Naive thymus-derived CD4-positive, alpha-beta T cell (primary cell): ENCODE measurements around the gene ADAMTSL1. TPM values are rescaled to one million over a fixed set of nuclear protein-coding genes. Genes with fewer than 3 reads are reported as not detected.

Experiments used
- ATAC-seq: fragments of 150-1000 bp; cut with Tn5 transposase; 2 replicates; pipeline ENCODE4 v1.10.0; 2021; ENCODE audit warnings: mild to moderate bottlenecking, moderate library complexity
- CTCF ChIA-PET: fragments of 350-600 bp; sonication (Branson Sonifier 250); formaldehyde crosslinking; loops from one replicate; lab custom pipeline; 2021; ENCODE audit warnings: antibody characterized with exemption; lab: Charles Lee
- POLR2A ChIA-PET: fragments of 350-600 bp; sonication (Branson Sonifier 250); formaldehyde crosslinking; loops from one replicate; lab custom pipeline; 2021; ENCODE audit warnings: antibody characterized with exemption, inconsistent platforms; lab: Charles Lee
- DNase-seq, 9 donors: peaks; one replicate each; pipeline versions ENCODE4 v3.0.0 to v3.0.0-alpha.2; 2020 to 2022; ENCODE audit warnings: mixed read lengths in 1 of 9
- H3K27ac ChIP-seq: one replicate; pipeline ENCODE4 v1.7.0; 2013; ENCODE audit warnings: mild to moderate bottlenecking, low read depth, low read length, moderate library complexity
- H3K27me3 ChIP-seq, 2 donors: one replicate each; pipeline ENCODE4 v1.7.0; 2013; ENCODE audit warnings: low read length in 2 of 2, mild to moderate bottlenecking in 2 of 2, moderate library complexity in 2 of 2; ENCODE audit not compliant: control insufficient read depth in 2 of 2, insufficient read depth in 2 of 2
- H3K36me3 ChIP-seq, 3 experiments: 1 replicate in 2 of 3; 2 replicates in 1 of 3; pipeline ENCODE4 v1.7.0; 2013; ENCODE audit warnings: low read length in 3 of 3, mild to moderate bottlenecking in 3 of 3, moderate library complexity in 1 of 3; ENCODE audit not compliant: insufficient read depth in 3 of 3, control insufficient read depth in 2 of 3
- H3K4me1 ChIP-seq, 2 donors: one replicate each; pipeline ENCODE4 v1.7.0; 2013; ENCODE audit warnings: low read length in 2 of 2, mild to moderate bottlenecking in 2 of 2, moderate library complexity in 1 of 2; ENCODE audit not compliant: control insufficient read depth in 2 of 2, insufficient read depth in 2 of 2
- H3K4me3 ChIP-seq: 2 replicates; pipeline ENCODE4 v1.7.0; 2013; ENCODE audit warnings: mild to moderate bottlenecking, low read length
- H3K9me3 ChIP-seq, 3 experiments: 1 replicate in 2 of 3; 2 replicates in 1 of 3; pipeline ENCODE4 v1.7.0; 2013; ENCODE audit warnings: low read length in 3 of 3; ENCODE audit not compliant: control insufficient read depth in 2 of 3
- H3K27ac Mint-ChIP-seq, 9 donors: one replicate each; pipeline ENCODE4 v1.8.0; 2020 to 2022; ENCODE audit warnings: mixed read lengths in 9 of 9, mild to moderate bottlenecking in 8 of 9, moderate library complexity in 5 of 9, inconsistent platforms in 2 of 9
- H3K27me3 Mint-ChIP-seq, 5 donors: one replicate each; pipeline ENCODE4 v1.8.0; 2021 to 2022; ENCODE audit warnings: mixed read lengths in 5 of 5, mild to moderate bottlenecking in 1 of 5
- H3K36me3 Mint-ChIP-seq, 5 donors: one replicate each; pipeline ENCODE4 v1.8.0; 2020 to 2022; ENCODE audit warnings: mixed read lengths in 5 of 5, mild to moderate bottlenecking in 3 of 5, inconsistent platforms in 1 of 5
- H3K4me1 Mint-ChIP-seq, 7 donors: one replicate each; pipeline ENCODE4 v1.8.0; 2020 to 2022; ENCODE audit warnings: mixed read lengths in 7 of 7, mild to moderate bottlenecking in 3 of 7, inconsistent platforms in 1 of 7
- H3K4me3 Mint-ChIP-seq, 10 donors: one replicate each; pipeline ENCODE4 v1.8.0; 2020 to 2022; ENCODE audit warnings: mild to moderate bottlenecking in 10 of 10, mixed read lengths in 10 of 10, moderate library complexity in 6 of 10, inconsistent platforms in 2 of 10
- H3K9me3 Mint-ChIP-seq, 11 donors: one replicate each; pipeline ENCODE4 v1.8.0; 2020 to 2022; ENCODE audit warnings: mixed read lengths in 11 of 11, mild to moderate bottlenecking in 4 of 11, inconsistent platforms in 1 of 11, moderate library complexity in 1 of 11
- intact Hi-C, 2 donors: fragments of 100-400 bp; cut with micrococcal nuclease; formaldehyde crosslinking; loops; one replicate each; pipeline ENCODE4 v1.15.1; 2023
- polyA plus RNA-seq, 2 donors: library from polyadenylated mRNA; unstranded; fragments of 300-500 nt; fragmentation: Illumina TruSeq; gene quantifications; one replicate each; pipeline ENCODE4 v1.2.3, GENCODE V29; 2021
- total RNA-seq, 6 experiments: library from RNA in 5 of 6; stranded (reverse) in 5 of 6; gene quantifications; 1 replicate in 5 of 6; 2 replicates in 1 of 6; pipeline ENCODE4 v1.2.3 and lab custom pipeline; 2021 to 2026

The ADAMTSL1 gene
- total and polyA plus RNA-seq, 7 experiments from 2014 or later: not detected

GRCh38 chr9:18721995-18722310 lies 248.0 kb downstream of the ADAMTSL1 start:
- Histone ChIP-seq H3K4me1 (no peaks in the 10 kb centered on the region), H3K4me3 (no peak overlapping the region), H3K36me3 (no peaks in the 10 kb centered on the region), H3K27me3 (no peaks in the 10 kb centered on the region), H3K27ac (no peak overlapping the region), H3K9me3 (no peaks in the 10 kb centered on the region)
- POLR2A ChIA-PET: no interaction called here
- Mint-ChIP-seq H3K27ac (no peak overlapping the region), H3K36me3 (no peaks in the 10 kb centered on the region), H3K4me3 (no peak overlapping the region), H3K27me3 (no peaks in the 10 kb centered on the region), H3K4me1 (no peaks in the 10 kb centered on the region), H3K9me3 (peaks cover 0 to 4% (median 0%) of the 10 kb centered on the region in 11 donors)
- no peak for ATAC-seq
- no peak for DNase-seq
- CTCF ChIA-PET: no interaction called here
- intact Hi-C loops: no loop called here

GRCh38 chr9:18722882-18723281 lies 248.9 kb downstream of the ADAMTSL1 start:
- no peaks in the 10 kb centered on the region for H3K9me3 ChIP-seq
- Mint-ChIP-seq H3K4me1 (no peaks in the 10 kb centered on the region), H3K36me3 (no peaks in the 10 kb centered on the region), H3K27me3 (no peaks in the 10 kb centered on the region), H3K4me3 (no peak overlapping the region), H3K9me3 (peaks cover 0 to 7% (median 0%) of the 10 kb centered on the region in 11 donors), H3K27ac (no peak overlapping the region)
- H3K4me1 ChIP-seq: no peaks in the 10 kb centered on the region
- no peaks in the 10 kb centered on the region for H3K36me3 ChIP-seq
- H3K27me3 ChIP-seq: no peaks in the 10 kb centered on the region
- POLR2A ChIA-PET: no interaction called here
- intact Hi-C loops: no loop called here
- DNase-seq: no peak
- H3K27ac ChIP-seq: no peak overlapping the region
- ATAC-seq: no peak
- H3K4me3 ChIP-seq: no peak overlapping the region
- CTCF ChIA-PET: no interaction called here

GRCh38 chr9:18723366-18723765 lies 249.4 kb downstream of the ADAMTSL1 start:
- H3K9me3 Mint-ChIP-seq: peaks cover 0 to 7% (median 0%) of the 10 kb centered on the region in 11 donors
- DNase-seq (no peak), ATAC-seq (no peak)
- no peaks in the 10 kb centered on the region for H3K36me3 Mint-ChIP-seq
- CTCF ChIA-PET: no interaction called here
- POLR2A ChIA-PET: no interaction called here
- no peak overlapping the region for H3K27ac Mint-ChIP-seq
- Histone ChIP-seq H3K4me3 (no peak overlapping the region), H3K36me3 (no peaks in the 10 kb centered on the region), H3K4me1 (no peaks in the 10 kb centered on the region), H3K27ac (no peak overlapping the region), H3K27me3 (no peaks in the 10 kb centered on the region), H3K9me3 (no peaks in the 10 kb centered on the region)
- H3K4me1 Mint-ChIP-seq: no peaks in the 10 kb centered on the region
- no peak overlapping the region for H3K4me3 Mint-ChIP-seq
- peaks cover 0 to 4% (median 0%) of the 10 kb centered on the region in 5 donors for H3K27me3 Mint-ChIP-seq
- intact Hi-C loops: no loop called here

GRCh38 chr9:18726546-18726945 lies 252.6 kb downstream of the ADAMTSL1 start:
- Histone ChIP-seq H3K4me1 (no peaks in the 10 kb centered on the region), H3K27me3 (no peaks in the 10 kb centered on the region), H3K4me3 (no peak overlapping the region), H3K27ac (no peak overlapping the region), H3K36me3 (no peaks in the 10 kb centered on the region), H3K9me3 (no peaks in the 10 kb centered on the region)
- POLR2A ChIA-PET: no interaction called here
- H3K4me3 Mint-ChIP-seq: no peak overlapping the region
- DNase-seq: no peak
- no peak overlapping the region for H3K27ac Mint-ChIP-seq
- no peak for ATAC-seq
- H3K36me3 Mint-ChIP-seq: no peaks in the 10 kb centered on the region
- peaks cover 0 to 12% (median 0%) of the 10 kb centered on the region in 5 donors for H3K27me3 Mint-ChIP-seq
- H3K4me1 Mint-ChIP-seq: no peaks in the 10 kb centered on the region
- CTCF ChIA-PET: no interaction called here
- H3K9me3 Mint-ChIP-seq: peaks cover 0 to 7% (median 0%) of the 10 kb centered on the region in 11 donors
- intact Hi-C loops: no loop called here

GRCh38 chr9:18727904-18728303 lies 254.0 kb downstream of the ADAMTSL1 start:
- Histone ChIP-seq H3K9me3 (no peaks in the 10 kb centered on the region), H3K27ac (no peak overlapping the region), H3K27me3 (no peaks in the 10 kb centered on the region), H3K4me3 (no peak overlapping the region), H3K36me3 (no peaks in the 10 kb centered on the region), H3K4me1 (no peaks in the 10 kb centered on the region)
- DNase-seq (no peak), ATAC-seq (no peak)
- H3K27me3 Mint-ChIP-seq: peaks cover 0 to 12% (median 0%) of the 10 kb centered on the region in 5 donors
- POLR2A ChIA-PET: no interaction called here
- CTCF ChIA-PET: no interaction called here
- H3K27ac Mint-ChIP-seq: no peak overlapping the region
- no peaks in the 10 kb centered on the region for H3K36me3 Mint-ChIP-seq
- no peaks in the 10 kb centered on the region for H3K4me1 Mint-ChIP-seq
- intact Hi-C loops: no loop called here
- no peak overlapping the region for H3K4me3 Mint-ChIP-seq
- H3K9me3 Mint-ChIP-seq: peaks cover 0 to 4% (median 0%) of the 10 kb centered on the region in 11 donors

GRCh38 chr9:18728642-18729041 lies 254.7 kb downstream of the ADAMTSL1 start:
- H3K9me3 ChIP-seq: no peaks in the 10 kb centered on the region
- no peak overlapping the region for H3K4me3 ChIP-seq
- peaks cover 0 to 12% (median 0%) of the 10 kb centered on the region in 5 donors for H3K27me3 Mint-ChIP-seq
- no peaks in the 10 kb centered on the region for H3K27me3 ChIP-seq
- POLR2A ChIA-PET: no interaction called here
- ATAC-seq (no peak), DNase-seq (no peak)
- intact Hi-C loops: no loop called here
- no peak overlapping the region for H3K27ac ChIP-seq
- H3K4me1 Mint-ChIP-seq: no peaks in the 10 kb centered on the region
- CTCF ChIA-PET: interaction anchor here (0.6 kb wide), 1 partner anchor 1124 kb away, joined by 3 read pairs; no protein-coding TSS in a partner anchor
- H3K27ac Mint-ChIP-seq: no peak overlapping the region
- H3K9me3 Mint-ChIP-seq: peaks cover 0 to 4% (median 0%) of the 10 kb centered on the region in 11 donors
- H3K36me3 ChIP-seq: no peaks in the 10 kb centered on the region
- no peaks in the 10 kb centered on the region for H3K36me3 Mint-ChIP-seq
- no peak overlapping the region for H3K4me3 Mint-ChIP-seq
- H3K4me1 ChIP-seq: no peaks in the 10 kb centered on the region

- no peak overlapping the region for H3K4me3 Mint-ChIP-seq
- DNase-seq (no peak), ATAC-seq (no peak)
- H3K27me3 Mint-ChIP-seq: peaks cover 0 to 12% (median 0%) of the 10 kb centered on the region in 5 donors
- peaks cover 0 to 4% (median 0%) of the 10 kb centered on the region in 11 donors for H3K9me3 Mint-ChIP-seq
- Histone ChIP-seq H3K36me3 (no peaks in the 10 kb centered on the region), H3K9me3 (no peaks in the 10 kb centered on the region), H3K27me3 (no peaks in the 10 kb centered on the region), H3K4me3 (no peak overlapping the region), H3K4me1 (no peaks in the 10 kb centered on the region), H3K27ac (no peak overlapping the region)
- POLR2A ChIA-PET: no interaction called here
- no peak overlapping the region for H3K27ac Mint-ChIP-seq
- H3K36me3 Mint-ChIP-seq: no peaks in the 10 kb centered on the region
- CTCF ChIA-PET: no interaction called here
- no peaks in the 10 kb centered on the region for H3K4me1 Mint-ChIP-seq
- intact Hi-C loops: no loop called here
Measured at GRCh38 chr9:18730241-18730640, 256.3 kb downstream of the ADAMTSL1 start.
